BJ (cell line): Measurements from ENCODE around the gene CPA2. TPM values are rescaled to one million over a fixed set of nuclear protein-coding genes. Genes with fewer than 3 reads are reported as not detected.

Experiments used
- CTCF ChIA-PET: fragments of 350-600 bp; formaldehyde crosslinking; extraction: SDS; loops from one replicate; lab custom pipeline; 2021; ENCODE audit warnings: antibody characterized with exemption, inconsistent platforms; lab: Yijun Ruan, JAX
- POLR2A ChIA-PET: fragments of 300-600 bp; sonication (Branson Sonifier 250); formaldehyde crosslinking; extraction: SDS; loops from one replicate; lab custom pipeline; 2021; ENCODE audit warnings: antibody characterized with exemption; lab: Charles Lee
- DNase-seq: peaks from one replicate; pipeline ENCODE4 v3.0.0-alpha.2; 2011; ENCODE audit warnings: low read depth
- H3K27me3 ChIP-seq: 2 replicates; pipeline ENCODE4 v1.6.0; 2011; ENCODE audit warnings: low read length; ENCODE audit not compliant: control insufficient read depth, insufficient read depth
- H3K36me3 ChIP-seq: 2 replicates; pipeline ENCODE4 v1.5.1; 2011; ENCODE audit warnings: low read length; ENCODE audit not compliant: control insufficient read depth, insufficient read depth
- H3K4me3 ChIP-seq: 2 replicates; pipeline ENCODE4 v1.5.1; 2011; ENCODE audit warnings: low read depth, mild to moderate bottlenecking, control low read depth, low read length
- polyA minus RNA-seq: library from RNA; depleted of rRNA, polyadenylated mRNA; stranded (reverse); fragments of >200 nt; gene quantifications from 2 replicates; pipeline ENCODE4 v1.2.3, GENCODE V29; 2011; rRNA and poly(A)+ RNA removed
- polyA plus RNA-seq: library from polyadenylated mRNA; depleted of rRNA; stranded (reverse); fragments of >200 nt; gene quantifications from 2 replicates; pipeline ENCODE4 v1.2.3, GENCODE V29; 2011; rRNA removed
- TF ChIP-seq, protein P1 (sequence below): IDR thresholded peaks from 2 replicates; pipeline ENCODE4 v1.5.1; 2011; ENCODE audit warnings: low read depth, mild to moderate bottlenecking, control low read depth, inconsistent platforms, low read length, moderate library complexity; ENCODE audit not compliant: insufficient read depth

The CPA2 gene
- not detected in 2 replicates for polyA plus RNA-seq
- polyA minus RNA-seq, result not detected in 2 replicates

DNA sequence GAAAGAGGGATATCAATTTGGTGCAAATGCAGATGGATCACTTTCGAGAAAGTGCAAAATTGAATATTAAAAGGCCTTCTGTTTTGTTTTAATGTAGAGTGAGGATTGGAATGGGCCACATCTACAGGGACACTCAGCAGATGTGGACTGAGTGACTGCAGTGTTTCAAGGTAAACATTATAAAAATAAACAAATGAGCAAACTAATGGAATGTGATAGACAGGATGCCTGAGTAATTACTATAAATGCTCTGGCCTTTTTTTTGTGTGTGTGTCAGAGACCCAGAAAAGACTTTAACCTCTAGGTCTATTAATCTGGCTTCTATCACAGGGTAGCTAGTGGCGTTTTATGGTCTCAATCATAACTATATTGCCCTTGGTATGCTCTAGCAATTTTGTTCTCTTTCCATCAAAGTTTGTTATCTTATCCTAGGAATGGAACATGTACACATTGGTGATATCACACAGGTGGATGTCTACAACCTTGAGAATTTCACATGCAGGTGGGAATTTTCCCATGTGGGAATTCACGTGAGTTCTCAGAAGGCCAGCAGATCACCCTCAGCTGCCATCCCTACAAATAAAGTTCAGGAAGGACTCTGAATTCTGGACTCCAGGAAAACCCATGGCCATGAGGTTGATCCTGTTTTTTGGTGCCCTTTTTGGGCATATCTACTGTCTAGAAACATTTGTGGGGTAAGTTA lies at the start of gene CPA2:
Gene CPA2 (plus strand): TSS at position 606 of the 703 bp plus-strand sequence. CDS start 19 bp downstream, at position 625.
- ChIA-PET POLR2A (interaction anchor here (0.6 kb wide), 1 partner anchor 43 kb away, joined by 4 read pairs; no protein-coding TSS in a partner anchor), CTCF (interaction anchor here (1.4 kb wide), 1 partner anchor 12 kb away, joined by 3 read pairs; no protein-coding TSS in a partner anchor)
- H3K4me3 ChIP-seq, result no peak within 1 kb of the TSS

DNA sequence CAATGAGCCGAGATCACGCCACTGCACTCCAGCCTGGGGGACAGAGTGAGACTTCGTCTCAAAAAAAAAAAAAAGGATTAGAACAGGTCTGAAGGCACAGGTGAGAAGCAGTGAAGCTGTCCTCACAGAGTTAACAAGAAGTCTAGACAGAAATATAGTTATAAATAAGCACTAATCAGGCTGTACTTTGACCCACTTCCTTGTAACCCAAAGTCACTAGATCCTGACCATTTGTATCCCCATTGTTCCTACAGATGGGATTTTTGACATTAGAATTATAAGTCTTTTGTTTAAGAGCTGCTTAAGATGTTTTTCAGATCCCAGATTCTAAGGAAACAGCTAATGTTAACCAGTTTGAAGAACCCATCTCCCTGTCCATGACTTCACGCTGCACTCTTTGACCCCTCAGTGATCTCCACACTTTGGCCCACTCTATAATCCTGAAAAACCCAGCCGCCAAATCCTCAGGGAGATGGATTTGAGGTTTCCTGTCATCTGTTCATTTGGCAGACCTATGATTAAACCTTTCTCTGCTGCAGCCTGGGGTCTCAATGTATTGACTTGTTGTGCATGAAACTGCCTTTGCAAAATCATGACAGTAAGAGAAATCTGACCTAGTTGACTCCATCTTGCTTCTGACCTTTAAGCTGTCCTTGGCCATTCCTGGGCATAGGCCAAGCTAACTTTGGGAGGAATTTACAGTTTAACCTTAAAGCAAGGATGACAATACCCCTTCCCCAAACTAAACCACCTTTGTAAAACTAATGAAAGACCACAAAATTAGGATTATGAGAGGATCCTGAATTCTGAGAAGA lies 47.6 kb upstream of the CPA2 start:
- ChIA-PET POLR2A (no interaction called here), CTCF (interaction anchor here (0.6 to 1.2 kb wide), 3 partner anchors 20 to 34 kb away, joined by 3 read pairs; no protein-coding TSS in a partner anchor)
- DNase-seq, result no peak
- no peak overlapping the region for H3K4me3 ChIP-seq
- H3K27me3 ChIP-seq, result peaks cover 2% of the 10 kb centered on the region; the same call in 1 of the 2 replicates
- H3K36me3 ChIP-seq, result no peaks in the 10 kb centered on the region
- TF ChIP-seq, protein P1, sequence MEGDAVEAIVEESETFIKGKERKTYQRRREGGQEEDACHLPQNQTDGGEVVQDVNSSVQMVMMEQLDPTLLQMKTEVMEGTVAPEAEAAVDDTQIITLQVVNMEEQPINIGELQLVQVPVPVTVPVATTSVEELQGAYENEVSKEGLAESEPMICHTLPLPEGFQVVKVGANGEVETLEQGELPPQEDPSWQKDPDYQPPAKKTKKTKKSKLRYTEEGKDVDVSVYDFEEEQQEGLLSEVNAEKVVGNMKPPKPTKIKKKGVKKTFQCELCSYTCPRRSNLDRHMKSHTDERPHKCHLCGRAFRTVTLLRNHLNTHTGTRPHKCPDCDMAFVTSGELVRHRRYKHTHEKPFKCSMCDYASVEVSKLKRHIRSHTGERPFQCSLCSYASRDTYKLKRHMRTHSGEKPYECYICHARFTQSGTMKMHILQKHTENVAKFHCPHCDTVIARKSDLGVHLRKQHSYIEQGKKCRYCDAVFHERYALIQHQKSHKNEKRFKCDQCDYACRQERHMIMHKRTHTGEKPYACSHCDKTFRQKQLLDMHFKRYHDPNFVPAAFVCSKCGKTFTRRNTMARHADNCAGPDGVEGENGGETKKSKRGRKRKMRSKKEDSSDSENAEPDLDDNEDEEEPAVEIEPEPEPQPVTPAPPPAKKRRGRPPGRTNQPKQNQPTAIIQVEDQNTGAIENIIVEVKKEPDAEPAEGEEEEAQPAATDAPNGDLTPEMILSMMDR, result no peak

More for the DNA sequence above, at the start of gene CPA2:
- Histone ChIP-seq H3K36me3 (no peaks in the 10 kb centered on the region), H3K27me3 (no peaks in the 10 kb centered on the region; the same call in 1 of the 2 replicates)
- TF ChIP-seq, protein P1, result no peak
- no peak for DNase-seq

DNA sequence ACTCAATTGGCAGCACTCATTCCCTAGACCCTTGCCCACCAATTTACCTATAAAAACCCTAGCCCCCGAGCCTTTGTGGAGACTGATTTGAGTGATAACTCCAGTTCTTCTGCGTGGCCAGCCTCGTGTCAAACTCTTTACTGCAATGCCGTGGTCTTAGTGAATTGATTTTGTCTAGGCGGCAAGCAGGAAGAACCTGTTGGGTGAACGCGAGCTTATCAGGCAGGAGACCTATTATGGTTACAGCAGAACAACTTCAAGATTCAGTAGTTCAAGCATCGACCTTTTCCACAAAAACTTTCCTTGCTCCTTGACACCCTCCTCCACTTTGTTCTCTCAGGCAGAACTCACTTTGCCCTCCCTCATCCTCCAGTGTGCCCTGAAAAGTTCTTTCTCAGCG lies 46.8 kb upstream of the CPA2 start:
- CTCF ChIA-PET, result no interaction called here
- TF ChIP-seq, protein P1, result no peak
- peaks cover 2% of the 10 kb centered on the region; the same call in 1 of the 2 replicates for H3K27me3 ChIP-seq
- H3K4me3 ChIP-seq, result no peak overlapping the region
- no peaks in the 10 kb centered on the region for H3K36me3 ChIP-seq
- no peak for DNase-seq
- POLR2A ChIA-PET, result no interaction called here

DNA sequence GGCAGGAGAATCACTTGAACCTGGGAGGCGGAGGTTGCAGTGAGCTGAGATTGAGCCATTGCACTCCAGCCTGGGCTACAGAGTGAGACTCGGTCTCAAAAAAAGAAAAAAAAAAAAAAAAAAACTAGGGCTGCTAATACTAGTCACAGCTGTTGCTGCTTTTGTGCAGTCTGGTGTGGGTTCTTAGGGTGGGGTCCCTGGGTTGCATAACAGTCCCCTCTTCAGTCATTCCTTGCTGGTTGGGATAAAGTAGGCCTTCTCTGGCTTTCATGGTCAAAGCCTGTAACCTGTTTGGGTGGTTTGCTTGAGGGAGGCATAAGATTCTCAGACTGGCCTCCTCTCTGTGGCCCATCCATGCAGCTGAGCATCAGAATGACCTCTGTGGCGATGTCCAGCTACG lies 44.9 kb upstream of the CPA2 start:
- no peak for DNase-seq
- POLR2A ChIA-PET, result no interaction called here
- Histone ChIP-seq H3K36me3 (no peaks in the 10 kb centered on the region), H3K4me3 (no peak overlapping the region), H3K27me3 (peaks cover 2% of the 10 kb centered on the region; the same call in 1 of the 2 replicates)
- CTCF ChIA-PET, result no interaction called here
- TF ChIP-seq, protein P1, result no peak

DNA sequence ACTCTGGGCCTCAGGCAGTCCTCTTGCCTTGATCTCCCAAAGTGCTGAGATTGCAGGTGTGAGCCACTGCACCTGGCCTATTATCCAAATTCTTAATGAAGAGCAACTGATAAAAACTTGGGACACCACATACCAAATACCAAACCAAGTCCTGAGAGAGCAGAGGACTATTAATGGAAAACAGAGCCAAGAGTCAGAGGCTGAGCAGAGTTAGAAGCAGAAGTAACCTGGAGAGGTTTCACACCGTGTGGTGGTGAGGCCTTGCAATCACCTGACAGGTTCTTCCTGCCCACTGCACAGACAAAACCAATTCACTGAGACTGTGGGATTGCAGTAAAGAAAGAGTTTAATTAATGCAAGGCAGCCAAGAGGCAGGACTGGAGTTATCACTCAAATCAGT lies 43.0 kb upstream of the CPA2 start:
- H3K4me3 ChIP-seq, result no peak overlapping the region
- H3K27me3 ChIP-seq, result peaks cover 2% of the 10 kb centered on the region; the same call in 1 of the 2 replicates
- DNase-seq, result no peak
- CTCF ChIA-PET, result no interaction called here
- H3K36me3 ChIP-seq, result no peaks in the 10 kb centered on the region
- TF ChIP-seq, protein P1, result no peak
- POLR2A ChIA-PET, result no interaction called here
